MM.1S (cell line): Measurements from ENCODE around the gene FDPS.

Experiments
- DNase-seq: peaks from one replicate; pipeline ENCODE4 v3.0.0-alpha.2; 2015
- H2AFZ ChIP-seq: fragments of 300-600 bp; sonication (generic); 2 replicates; pipeline ENCODE4 v1.6.0; 2016; ENCODE audit warnings: antibody characterized with exemption, low read length
- H3F3A ChIP-seq: fragments of 300-600 bp; sonication (generic); 2 replicates; pipeline ENCODE4 v1.6.1; 2016; ENCODE audit warnings: mild to moderate bottlenecking, antibody characterized with exemption, low read length, moderate library complexity, mixed read lengths; ENCODE audit not compliant: insufficient read depth
- H3K27ac ChIP-seq: fragments of 300-600 bp; sonication (generic); 2 replicates; pipeline ENCODE4 v1.5.1; 2016; ENCODE audit warnings: mild to moderate bottlenecking, low read length
- H3K27me3 ChIP-seq: fragments of 300-600 bp; sonication (generic); replicated peaks from 2 replicates; pipeline ENCODE4 v1.6.0; 2016; ENCODE audit warnings: low read length; ENCODE audit not compliant: insufficient read depth
- H3K36me3 ChIP-seq: fragments of 300-600 bp; sonication (generic); replicated peaks from 2 replicates; pipeline ENCODE4 v1.6.1; 2016; ENCODE audit warnings: mild to moderate bottlenecking, low read length, mixed read lengths; ENCODE audit not compliant: insufficient read depth
- H3K4me1 ChIP-seq: fragments of 300-600 bp; sonication (generic); 2 replicates; pipeline ENCODE4 v1.6.1; 2016; ENCODE audit warnings: low read length, mixed read lengths
- H3K4me2 ChIP-seq: fragments of 300-600 bp; sonication (generic); 2 replicates; pipeline ENCODE4 v1.6.0; 2016; ENCODE audit warnings: low read depth, low read length
- H3K4me3 ChIP-seq: fragments of 300-600 bp; sonication (generic); 2 replicates; pipeline ENCODE4 v1.5.1; 2016; ENCODE audit warnings: low read length, mixed read lengths
- H3K79me2 ChIP-seq: fragments of 300-600 bp; sonication (generic); 2 replicates; pipeline ENCODE4 v1.6.1; 2016; ENCODE audit warnings: mixed run types, low read length, mixed read lengths
- H3K9ac ChIP-seq: fragments of 300-600 bp; sonication (generic); 2 replicates; pipeline ENCODE4 v1.6.1; 2016; ENCODE audit warnings: low read length, mixed read lengths
- H3K9me2 ChIP-seq: fragments of 300-600 bp; sonication (generic); replicated peaks from 2 replicates; pipeline ENCODE4 v1.6.1; 2016; ENCODE audit warnings: mild to moderate bottlenecking, low read length, mixed read lengths; ENCODE audit not compliant: insufficient read depth
- H3K9me3 ChIP-seq: fragments of 300-600 bp; sonication (generic); replicated peaks from 2 replicates; pipeline ENCODE4 v1.6.1; 2016; ENCODE audit warnings: mild to moderate bottlenecking, low read length, mixed read lengths; ENCODE audit not compliant: insufficient read depth
- H4K20me1 ChIP-seq: fragments of 300-600 bp; sonication (generic); 2 replicates; pipeline ENCODE4 v1.6.1; 2016; ENCODE audit warnings: mild to moderate bottlenecking, low read length, moderate library complexity, mixed read lengths; ENCODE audit not compliant: insufficient read depth
- CTCF ChIP-seq: fragments of 300-600 bp; sonication (generic); IDR thresholded peaks from 2 replicates; pipeline ENCODE4 v1.5.1; 2016; ENCODE audit warnings: antibody characterized with exemption, low read length, mixed read lengths
- EZH2 ChIP-seq: fragments of 300-600 bp; sonication (generic); optimal IDR thresholded peaks from 2 replicates; pipeline ENCODE3; 2017; ENCODE audit warnings: low read depth, mild to moderate bottlenecking, antibody characterized with exemption, low read length, mixed read lengths
- EZH2phosphoT487 ChIP-seq: fragments of 300-600 bp; sonication (generic); IDR thresholded peaks from 2 replicates; pipeline ENCODE4 v1.6.1; 2018; ENCODE audit warnings: antibody characterized with exemption, low read length

Gene FDPS

GRCh38 chr1:155267373-155267772 lies 41.3 kb upstream of the FDPS start:
- no peak overlapping the region for H3K4me3 ChIP-seq
- H3K4me2 ChIP-seq: no peak overlapping the region
- H3K4me1 ChIP-seq: peaks cover 7% of the 10 kb centered on the region; the same call in 1 of the 2 replicates
- H3K36me3 ChIP-seq: peaks cover 44% of the 10 kb centered on the region
- H3K9me3 ChIP-seq: no peaks in the 10 kb centered on the region
- DNase-seq: no peak
- no peaks in the 10 kb centered on the region for H3K9me2 ChIP-seq
- H2AFZ ChIP-seq: no peak overlapping the region
- no peak for TF ChIP-seq EZH2phosphoT487
- TF ChIP-seq CTCF: no peak
- TF ChIP-seq EZH2: no peak
- H3F3A ChIP-seq: peaks cover 35% of the 10 kb centered on the region
- H3K79me2 ChIP-seq: peaks cover 40% of the 10 kb centered on the region
- H4K20me1 ChIP-seq: no peaks in the 10 kb centered on the region
- H3K9ac ChIP-seq: no peak overlapping the region
- H3K27ac ChIP-seq: no peak overlapping the region
- no peaks in the 10 kb centered on the region for H3K27me3 ChIP-seq

GRCh38 chr1:155268630-155269029 lies 40.0 kb upstream of the FDPS start:
- DNase-seq: no peak
- Histone ChIP-seq H3K9ac (no peak overlapping the region), H3K36me3 (peaks cover 44% of the 10 kb centered on the region), H3K9me3 (no peaks in the 10 kb centered on the region), H3K27ac (no peak overlapping the region), H3K4me2 (no peak overlapping the region), H4K20me1 (no peaks in the 10 kb centered on the region), H3F3A (peaks cover 30% of the 10 kb centered on the region), H3K9me2 (no peaks in the 10 kb centered on the region), H3K79me2 (peaks cover 50% of the 10 kb centered on the region), H3K27me3 (no peaks in the 10 kb centered on the region), H2AFZ (no peak overlapping the region), H3K4me3 (no peak overlapping the region), H3K4me1 (peaks cover 2% of the 10 kb centered on the region)
- TF ChIP-seq CTCF: no peak
- no peak for TF ChIP-seq EZH2phosphoT487
- TF ChIP-seq EZH2: no peak

GRCh38 chr1:155269381-155269780 lies 39.3 kb upstream of the FDPS start:
- TF ChIP-seq EZH2: no peak
- TF ChIP-seq CTCF: no peak
- no peak for TF ChIP-seq EZH2phosphoT487
- Histone ChIP-seq H3K27ac (no peak overlapping the region), H3K36me3 (peaks cover 44% of the 10 kb centered on the region), H3K4me1 (peaks cover 4% of the 10 kb centered on the region), H3K4me3 (no peak overlapping the region), H3K27me3 (no peaks in the 10 kb centered on the region), H4K20me1 (no peaks in the 10 kb centered on the region), H3K9me3 (no peaks in the 10 kb centered on the region), H3K9ac (no peak overlapping the region), H3K79me2 (peaks cover 53% of the 10 kb centered on the region), H3K9me2 (no peaks in the 10 kb centered on the region), H2AFZ (no peak overlapping the region), H3F3A (peaks cover 26% of the 10 kb centered on the region), H3K4me2 (no peak overlapping the region)
- DNase-seq: no peak
